HG03095 (cell line): Measurements from ENCODE around the gene ADCY4.
"Not testable (repeated sequence)": the region's sequence is repeated elsewhere in the genome, so short reads cannot be mapped to it uniquely, and the experiment has no call there.

Source experiments
- ATAC-seq: cut with Tn5 transposase; IDR thresholded peaks from one replicate; pipeline ENCODE4 v1.9.1; 2021; ENCODE audit warnings: moderate library complexity; ENCODE audit not compliant: unreplicated experiment

Gene ADCY4

DNA sequence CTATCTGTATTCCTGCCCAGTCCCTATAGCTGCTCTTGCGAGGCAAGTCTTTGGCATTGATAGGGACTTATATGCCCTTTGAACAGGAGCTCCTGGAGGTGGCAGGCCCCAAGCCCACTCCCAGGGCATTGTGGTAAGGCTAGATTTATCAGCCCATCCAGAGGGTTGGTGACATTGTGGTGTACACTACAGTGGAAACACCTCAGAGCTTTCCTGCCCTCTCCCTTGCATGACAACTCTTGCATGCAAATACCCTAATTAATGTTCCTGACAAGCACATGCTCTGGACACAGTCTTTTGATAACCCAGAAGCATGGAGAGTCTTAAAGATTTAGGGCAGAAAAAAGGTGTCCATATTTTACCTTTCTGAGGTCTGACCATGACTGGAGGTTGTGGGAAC lies 5.7 kb upstream of the ADCY4 start:
- ATAC-seq, result no peak

DNA sequence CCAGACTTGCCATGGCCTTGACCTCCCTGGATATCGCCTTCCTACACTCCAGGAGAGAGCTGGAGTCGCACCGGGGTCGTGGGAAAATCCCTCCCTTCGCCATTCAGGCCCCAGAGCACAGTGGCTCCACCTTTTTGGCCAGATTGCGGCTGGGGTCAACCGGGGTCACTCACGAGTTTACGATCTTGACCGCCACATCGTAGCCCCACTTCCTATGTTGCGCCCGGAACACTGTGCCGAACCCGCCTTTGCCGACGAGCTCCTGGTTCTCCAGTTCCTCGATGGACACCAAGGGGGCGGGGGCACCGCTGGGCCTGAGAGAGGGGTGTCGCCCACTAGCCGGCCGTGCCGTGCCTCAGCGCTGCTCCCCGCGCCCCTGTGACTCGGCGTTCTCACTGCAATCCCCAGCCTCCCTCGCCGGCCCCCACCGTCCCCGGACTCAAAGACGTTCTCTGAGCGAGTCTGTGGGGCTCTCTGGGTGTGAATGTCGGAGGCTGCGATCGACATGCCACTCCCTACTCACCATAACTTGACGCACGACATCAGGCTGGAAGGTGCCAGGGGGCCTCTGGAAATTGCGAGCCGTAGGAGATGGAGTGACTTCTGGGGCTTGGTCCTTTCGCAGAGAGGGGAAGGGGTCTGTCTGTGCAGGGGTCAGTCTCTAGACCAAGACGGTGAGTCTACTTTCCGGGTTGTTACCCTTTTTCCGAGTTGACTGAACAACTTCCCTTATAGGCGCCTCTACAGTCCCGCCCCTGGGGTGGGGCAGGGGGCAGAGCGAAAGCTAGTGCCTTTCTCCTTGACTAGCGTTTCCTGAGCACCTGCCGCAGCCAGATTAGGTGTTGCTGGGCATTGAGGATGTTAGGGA lies 4.6 kb upstream of the ADCY4 start, which contains the start of gene RIPK3:
Gene RIPK3, minus strand, starts transcription at position 708 of the 868 bp plus-strand sequence. Its CDS starts 165 bp downstream, at position 543.
- ATAC-seq, result peak; percentile 82

GRCh38 chr14:24338843-24339242 lies 4.0 kb upstream of the ADCY4 start:
- ATAC-seq, result no peak

- ATAC-seq, result no peak
Measured at GRCh38 chr14:24337824-24338175, 2.9 kb upstream of the ADCY4 start.

DNA sequence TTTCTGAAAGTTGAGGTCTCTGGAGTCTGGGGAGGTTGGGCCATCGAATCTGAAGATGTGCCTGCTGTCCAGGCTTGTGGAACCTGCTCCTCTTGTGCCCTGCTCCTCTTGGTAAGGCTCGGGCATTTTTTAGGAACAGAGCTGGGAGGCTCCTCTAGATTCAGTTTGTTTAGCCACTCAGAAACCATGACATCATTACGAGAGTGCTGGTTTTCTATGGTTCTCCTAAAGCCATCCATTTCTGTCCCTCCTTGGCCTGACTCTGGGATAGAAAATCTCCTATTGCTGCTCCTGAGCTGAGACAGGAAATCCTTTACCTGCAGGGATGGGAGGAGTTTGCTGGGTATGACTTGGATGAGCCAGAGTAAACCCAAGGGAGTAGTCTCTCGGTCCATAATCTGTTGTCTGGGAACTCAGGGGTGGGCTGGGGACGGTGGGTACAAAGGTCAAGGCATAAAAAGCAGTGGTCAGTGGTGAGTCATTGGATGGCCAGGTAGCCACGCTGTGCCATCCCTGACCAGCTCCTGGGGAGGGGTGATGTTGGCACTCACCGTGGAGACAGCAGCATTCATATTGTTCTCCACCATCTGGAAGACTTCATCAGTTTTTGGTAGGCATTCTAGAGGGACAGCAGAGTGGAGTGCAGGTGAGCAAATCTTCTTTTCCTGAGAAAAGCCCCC lies 2.4 kb upstream of the ADCY4 start:
- ATAC-seq, result no peak

GRCh38 chr14:24335461-24336171 lies 745 bp upstream of the ADCY4 start:
- ATAC-seq, result no peak

- peak; percentile 77 for ATAC-seq
Measured at GRCh38 chr14:24332268-24332993, 2.4 kb downstream of the ADCY4 start.

DNA sequence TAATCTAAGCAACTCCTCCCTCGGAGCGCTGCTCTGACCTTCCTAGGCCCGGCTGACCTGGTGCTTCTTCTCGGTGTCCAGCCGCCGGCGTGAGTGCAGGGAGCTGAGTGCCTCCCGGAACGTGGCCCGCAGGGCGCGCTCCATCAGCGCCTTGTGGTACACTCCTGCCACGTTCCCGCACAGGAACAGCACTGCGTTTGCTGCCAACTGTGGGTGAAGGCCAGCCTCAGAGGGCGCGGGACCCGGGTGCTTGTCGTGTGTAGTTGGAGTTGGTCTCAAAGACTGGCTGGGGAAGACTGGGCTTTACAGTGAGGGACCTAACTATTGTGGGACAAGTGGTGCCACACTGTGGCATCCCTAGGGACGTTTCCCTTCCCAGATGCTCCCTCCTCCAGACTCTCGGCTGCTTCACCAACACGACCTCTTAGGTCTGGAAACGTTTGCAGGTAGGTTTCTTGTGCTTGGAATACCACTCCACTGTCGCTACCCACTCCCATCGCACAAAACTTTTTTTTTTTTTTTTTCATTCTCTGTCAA lies 3.1 kb downstream of the ADCY4 start:
- no peak for ATAC-seq

DNA sequence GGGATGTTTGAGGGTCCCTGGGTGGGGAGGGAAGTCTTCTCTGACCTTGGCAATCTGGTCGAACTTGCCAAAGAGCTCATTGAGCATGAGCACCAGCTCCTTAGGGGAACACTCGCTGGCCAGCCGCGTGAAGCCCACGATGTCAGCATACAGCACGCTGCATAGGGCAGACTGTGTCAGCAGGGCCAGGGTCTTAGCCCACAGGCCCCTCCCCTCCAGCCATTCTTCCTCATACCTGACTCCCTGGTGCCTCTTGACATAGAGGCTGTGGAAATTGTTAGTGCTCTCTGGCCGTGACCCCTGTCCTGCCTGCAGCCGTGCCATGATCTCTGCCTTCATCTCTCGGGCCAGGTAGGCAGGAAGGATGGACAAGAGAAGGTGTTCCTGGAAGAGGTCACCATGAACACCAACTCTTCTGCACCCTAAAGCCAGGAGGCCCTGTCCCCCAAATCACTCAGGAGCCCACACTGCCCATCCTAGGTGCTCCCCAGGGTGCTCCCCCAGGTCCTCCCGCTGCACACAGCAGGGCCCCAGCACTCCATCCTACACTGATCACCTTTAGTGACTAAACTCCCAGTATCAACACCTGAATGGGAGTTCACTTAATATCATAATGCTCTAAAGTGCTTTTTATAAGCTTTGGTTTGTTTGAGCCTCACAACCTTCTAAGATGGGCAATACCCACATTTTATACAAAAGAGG lies 3.7 kb downstream of the ADCY4 start:
- no peak for ATAC-seq

- no peak for ATAC-seq
Measured at GRCh38 chr14:24329736-24330135, 5.1 kb downstream of the ADCY4 start.

DNA sequence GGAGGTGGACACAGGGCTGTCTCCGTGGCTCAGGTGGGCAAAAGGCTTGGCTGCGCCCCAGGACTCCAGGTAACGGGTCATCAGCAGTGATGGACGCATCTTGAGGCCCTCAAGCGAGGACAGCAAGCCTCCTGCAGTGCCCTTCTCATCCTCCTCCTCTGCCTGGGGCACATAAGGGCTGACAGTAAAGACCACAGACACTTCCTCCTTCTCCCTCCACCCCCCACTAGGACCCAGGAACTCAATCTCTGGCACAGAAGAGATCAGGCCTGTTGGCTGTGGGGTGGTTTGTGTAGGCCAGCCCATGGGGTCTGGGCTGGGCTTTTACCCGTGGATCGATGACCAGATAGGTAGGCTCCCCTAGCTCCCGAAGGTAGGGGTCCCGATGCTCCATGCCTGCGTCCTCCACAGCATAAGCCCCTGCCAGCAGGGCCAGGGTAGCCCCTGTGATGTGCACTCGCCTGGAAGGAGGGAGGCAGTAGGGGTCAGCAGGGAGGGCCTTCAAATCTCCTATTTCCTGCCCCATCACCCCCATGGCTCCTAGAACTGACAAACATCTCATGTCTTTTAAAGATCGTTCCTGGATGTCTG lies 5.7 kb downstream of the ADCY4 start:
- ATAC-seq, result no peak

DNA sequence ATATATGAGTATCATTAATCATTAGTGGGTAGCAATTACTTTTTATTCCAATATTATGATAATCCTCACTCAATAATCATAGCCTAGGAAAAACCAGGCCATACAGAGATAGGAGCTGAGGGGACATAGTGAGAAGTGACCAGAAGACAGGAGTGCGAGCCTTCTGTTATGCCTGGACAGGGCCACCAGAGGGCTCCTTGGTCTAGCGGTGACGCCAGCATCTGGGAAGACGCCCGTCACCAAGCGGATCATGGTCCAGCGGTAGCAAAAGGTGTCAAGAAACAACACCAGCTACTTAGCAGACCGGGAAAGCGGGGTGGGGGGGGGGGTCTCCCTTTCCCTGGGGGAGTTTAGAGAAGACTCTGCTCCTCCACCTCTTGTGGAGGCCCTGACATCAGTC lies 7.0 kb downstream of the ADCY4 start:
- not testable (repeated sequence) for ATAC-seq

DNA sequence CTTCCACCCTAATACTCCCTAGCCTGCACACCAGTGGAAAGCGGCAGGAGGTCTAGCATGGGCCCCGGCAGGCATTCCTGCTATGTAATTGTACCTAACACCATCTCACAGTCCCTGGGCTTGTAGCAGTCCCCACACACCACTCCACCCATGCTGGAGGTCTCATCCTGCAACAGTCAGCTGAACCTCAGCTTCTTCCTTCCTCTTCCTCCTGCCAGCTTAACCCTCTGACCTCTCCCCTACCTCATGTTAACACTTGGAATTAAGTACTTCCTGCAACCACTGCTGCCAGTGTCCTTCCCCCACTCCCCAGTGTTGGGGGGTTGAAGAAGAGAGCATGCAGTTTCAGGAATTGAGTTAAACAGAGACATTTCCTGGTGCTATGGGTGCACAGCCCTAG lies 7.6 kb downstream of the ADCY4 start:
- no peak for ATAC-seq

DNA sequence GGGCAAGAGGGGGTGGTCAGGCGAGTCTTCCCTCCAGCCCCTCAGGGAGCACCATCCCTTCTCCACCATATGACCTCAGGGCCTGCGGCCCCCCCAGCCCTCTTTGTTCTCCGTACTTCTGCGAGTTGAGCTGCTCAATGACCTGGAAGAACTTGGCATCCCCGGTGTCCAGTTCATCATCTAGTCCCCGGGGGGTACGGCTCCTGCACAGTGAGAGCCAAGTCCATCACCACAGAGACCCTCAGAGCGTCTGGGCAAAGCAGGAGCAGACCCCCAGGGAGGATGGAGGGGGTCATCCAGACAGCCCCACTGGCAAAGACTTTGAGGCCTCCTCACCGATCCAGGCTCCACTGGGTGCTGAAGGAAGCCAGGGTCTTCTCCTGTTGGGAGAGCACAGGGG lies 8.9 kb downstream of the ADCY4 start:
- ATAC-seq, result no peak

DNA sequence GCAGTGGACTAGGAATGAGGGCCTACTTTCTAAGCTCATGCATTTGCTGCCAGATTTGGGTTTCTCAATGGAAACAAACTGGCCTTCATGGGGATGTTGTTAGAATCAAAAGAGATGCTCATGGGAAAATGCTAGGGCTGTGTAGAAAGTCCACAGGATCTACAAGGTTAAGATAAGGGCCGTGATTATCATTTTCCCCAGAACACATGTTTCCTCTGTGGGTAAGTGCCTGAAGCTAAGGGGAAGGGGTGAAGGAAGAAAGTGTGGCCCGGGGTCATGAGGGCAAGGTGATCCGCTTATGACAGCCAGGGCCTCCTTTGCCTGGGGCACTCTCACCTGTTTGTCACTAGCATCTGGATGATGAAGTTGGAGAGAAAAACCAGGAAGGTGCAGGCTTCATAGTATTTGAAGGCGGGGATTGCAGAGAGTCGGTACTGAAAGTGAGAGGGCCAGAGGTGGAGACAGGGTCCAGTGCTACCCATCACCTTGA lies 9.8 kb downstream of the ADCY4 start:
- ATAC-seq, result no peak

GRCh38 chr14:24324024-24324423 lies 10.8 kb downstream of the ADCY4 start:
- no peak for ATAC-seq

GRCh38 chr14:24323341-24323740 lies 11.5 kb downstream of the ADCY4 start:
- ATAC-seq, result no peak

GRCh38 chr14:24322672-24323071 lies 12.2 kb downstream of the ADCY4 start:
- ATAC-seq, result no peak

DNA sequence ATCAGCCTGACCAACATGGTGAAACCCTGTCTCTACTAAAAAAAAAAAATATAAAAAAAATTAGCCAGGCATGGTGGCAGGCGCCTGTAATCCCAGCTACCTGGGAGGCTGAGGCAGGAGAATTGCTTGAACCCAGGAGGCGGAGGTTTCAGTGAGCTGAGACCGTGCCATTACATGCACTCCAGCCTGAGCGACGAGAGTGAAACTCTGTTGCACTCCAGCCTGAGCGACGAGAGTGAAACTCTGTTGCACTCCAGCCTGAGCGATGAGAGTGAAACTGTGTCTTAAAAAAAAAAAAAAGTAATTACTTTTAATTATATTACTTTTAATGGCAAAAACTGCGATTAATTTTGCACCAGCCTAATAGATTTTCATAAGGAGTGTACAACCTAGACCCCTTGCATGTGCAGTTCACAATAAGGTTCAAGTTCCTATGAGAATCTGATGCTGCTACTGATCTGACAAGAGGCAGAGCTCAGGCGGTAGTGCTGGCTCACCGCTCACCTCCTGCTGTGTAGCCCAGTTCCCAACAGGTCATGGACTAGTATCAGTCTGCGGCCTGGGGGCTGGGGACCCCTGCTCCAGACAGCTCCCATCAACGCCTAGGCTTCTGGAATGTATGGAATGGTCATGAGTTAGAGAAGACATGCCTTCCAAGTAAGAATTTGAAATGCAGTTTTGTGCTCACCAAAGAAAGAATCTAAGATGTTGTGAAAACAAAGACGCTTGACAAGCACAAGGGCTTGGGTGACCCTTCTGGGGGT lies 13.5 kb downstream of the ADCY4 start:
- no peak for ATAC-seq
